ENCODE data around the gene TWF2.

TWF2 gene

GRCh38 chr3:52238193-52238760 lies 681 bp downstream of the TWF2 start:
- Histone ChIP-seq H3K9me3 (ENCODE audit: low read length) (no peaks in the 10 kb centered on the region), H3K9me2 (ENCODE audit: low read depth, low read length) (no peaks in the 10 kb centered on the region), H3K9ac (ENCODE audit: low read length) (peak overlapping the region; percentile 100), H3K79me2 (ENCODE audit: insufficient read depth, low read length) (peaks cover 8% of the 10 kb centered on the region), H3K4me2 (ENCODE audit: low read length) (peak overlapping the region; percentile 98), H3K36me3 (ENCODE audit: insufficient read depth, low read length) (peaks cover 12% of the 10 kb centered on the region; the same call in 1 of the 2 replicates), H3K27ac (ENCODE audit: low read depth, low read length, poor library complexity, severe bottlenecking) (peak overlapping the region; percentile 44), H3K27me3 (ENCODE audit: insufficient read depth, low read length) (no peaks in the 10 kb centered on the region), H3F3A (ENCODE audit: insufficient read depth, low read length) (no peaks in the 10 kb centered on the region), H3K4me3 (ENCODE audit: low read depth, low read length, poor library complexity, severe bottlenecking) (peak overlapping the region; percentile 76), H4K20me1 (ENCODE audit: insufficient read depth, low read length) (no peaks in the 10 kb centered on the region), H2AFZ (ENCODE audit: low read length) (no peak overlapping the region), H3K4me1 (ENCODE audit: insufficient read depth, low read length, severe bottlenecking) (peaks cover 28% of the 10 kb centered on the region)
- no peak for TF ChIP-seq CTCF (IDR thresholded peaks at IDR 0.05; ENCODE audit: low read length)
- no peak for TF ChIP-seq EZH2 (IDR thresholded peaks at IDR 0.05; ENCODE audit: borderline replicate concordance, low read length)

GRCh38 chr3:52237657-52238172 lies 1.2 kb downstream of the TWF2 start:
- H3K9me2 ChIP-seq (ENCODE audit: low read depth, low read length): no peaks in the 10 kb centered on the region
- H3K9ac ChIP-seq (ENCODE audit: low read length): peak overlapping the region; percentile 100
- peak overlapping the region; percentile 76 for H3K4me3 ChIP-seq (ENCODE audit: low read depth, low read length, poor library complexity, severe bottlenecking)
- H3K4me1 ChIP-seq (ENCODE audit: insufficient read depth, low read length, severe bottlenecking): peaks cover 28% of the 10 kb centered on the region
- peak overlapping the region; percentile 44 for H3K27ac ChIP-seq (ENCODE audit: low read depth, low read length, poor library complexity, severe bottlenecking)
- H4K20me1 ChIP-seq (ENCODE audit: insufficient read depth, low read length): no peaks in the 10 kb centered on the region
- H3F3A ChIP-seq (ENCODE audit: insufficient read depth, low read length): no peaks in the 10 kb centered on the region
- H3K27me3 ChIP-seq (ENCODE audit: insufficient read depth, low read length): no peaks in the 10 kb centered on the region
- no peak overlapping the region for H2AFZ ChIP-seq (ENCODE audit: low read length)
- no peaks in the 10 kb centered on the region for H3K9me3 ChIP-seq (ENCODE audit: low read length)
- TF ChIP-seq CTCF (IDR thresholded peaks at IDR 0.05; ENCODE audit: low read length) (no peak), EZH2 (IDR thresholded peaks at IDR 0.05; ENCODE audit: borderline replicate concordance, low read length) (no peak)
- peaks cover 8% of the 10 kb centered on the region for H3K79me2 ChIP-seq (ENCODE audit: insufficient read depth, low read length)
- peaks cover 12% of the 10 kb centered on the region; the same call in 1 of the 2 replicates for H3K36me3 ChIP-seq (ENCODE audit: insufficient read depth, low read length)
- H3K4me2 ChIP-seq (ENCODE audit: low read length): peak overlapping the region; percentile 98

GRCh38 chr3:52237006-52237656 lies 1.8 kb downstream of the TWF2 start:
- no peaks in the 10 kb centered on the region for H3K9me2 ChIP-seq (ENCODE audit: low read depth, low read length)
- no peaks in the 10 kb centered on the region for H4K20me1 ChIP-seq (ENCODE audit: insufficient read depth, low read length)
- H3K9me3 ChIP-seq (ENCODE audit: low read length): no peaks in the 10 kb centered on the region
- no peak overlapping the region for H2AFZ ChIP-seq (ENCODE audit: low read length)
- peaks cover 12% of the 10 kb centered on the region; the same call in 1 of the 2 replicates for H3K36me3 ChIP-seq (ENCODE audit: insufficient read depth, low read length)
- H3K27ac ChIP-seq (ENCODE audit: low read depth, low read length, poor library complexity, severe bottlenecking): peak overlapping the region; percentile 44
- no peaks in the 10 kb centered on the region for H3K27me3 ChIP-seq (ENCODE audit: insufficient read depth, low read length)
- peak overlapping the region; percentile 100; the same call in 1 of the 2 replicates for H3K9ac ChIP-seq (ENCODE audit: low read length)
- H3K4me2 ChIP-seq (ENCODE audit: low read length): peak overlapping the region; percentile 98; the same call in 1 of the 2 replicates
- no peaks in the 10 kb centered on the region for H3F3A ChIP-seq (ENCODE audit: insufficient read depth, low read length)
- no peak for TF ChIP-seq CTCF (IDR thresholded peaks at IDR 0.05; ENCODE audit: low read length)
- TF ChIP-seq EZH2 (IDR thresholded peaks at IDR 0.05; ENCODE audit: borderline replicate concordance, low read length): no peak
- H3K79me2 ChIP-seq (ENCODE audit: insufficient read depth, low read length): peaks cover 8% of the 10 kb centered on the region
- peak overlapping the region; percentile 76 for H3K4me3 ChIP-seq (ENCODE audit: low read depth, low read length, poor library complexity, severe bottlenecking)
- H3K4me1 ChIP-seq (ENCODE audit: insufficient read depth, low read length, severe bottlenecking): peaks cover 34% of the 10 kb centered on the region

Measured in OCI-LY1 (cell line).